ENCODE measurements around the gene KIF26B. TPM values are rescaled to one million over a fixed set of nuclear protein-coding genes. Genes with fewer than 3 reads are reported as not detected.

The KIF26B gene
- total and polyA plus RNA-seq, 2 experiments from 2014 or later, result 0.03 to 0.76 TPM

DNA sequence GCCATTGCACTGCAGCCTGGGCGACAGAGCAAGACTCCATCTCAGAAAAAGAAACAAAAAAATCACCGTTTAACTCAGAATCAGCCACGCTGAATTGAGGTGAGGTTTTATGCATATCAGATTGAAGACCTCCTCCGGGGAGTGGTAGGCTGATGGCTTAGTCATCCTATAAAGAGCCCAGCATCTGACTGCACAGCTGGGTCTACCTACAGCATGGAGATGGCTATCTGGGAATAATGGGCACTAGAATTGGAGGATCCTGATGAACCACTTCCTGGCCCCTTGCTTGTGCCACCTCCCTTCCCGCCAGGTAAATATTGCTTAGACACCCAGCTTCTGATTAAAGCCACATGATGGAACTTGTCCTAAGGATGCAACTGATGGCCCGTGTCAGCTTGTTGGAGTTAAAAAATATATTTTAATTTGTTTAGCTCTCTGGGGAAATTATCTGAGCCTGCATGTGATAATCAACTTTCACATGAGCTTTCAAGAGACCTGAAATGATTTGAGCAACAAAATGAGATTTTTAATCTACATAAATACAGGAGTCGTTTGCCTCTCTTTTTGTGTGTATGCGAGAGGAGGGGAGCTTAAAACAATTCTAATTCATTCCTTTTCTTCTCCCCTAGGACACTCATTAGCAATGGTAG is 157.2 kb downstream of the KIF26B start:
- no peak overlapping the region for H3K4me3 Mint-ChIP-seq

More for the DNA sequence above, 157.2 kb downstream of the KIF26B start:
- H2AFZ ChIP-seq, result no peak overlapping the region
- no peaks in the 10 kb centered on the region for H3K36me3 ChIP-seq (ENCODE audit: insufficient read depth)
- no peaks in the 10 kb centered on the region for H4K20me1 ChIP-seq (replicated peaks; ENCODE audit: insufficient read depth)
- H3K9me2 ChIP-seq (ENCODE audit: insufficient read depth), result no peaks in the 10 kb centered on the region
- Mint-ChIP-seq H3K9me3 (peaks cover 3% of the 10 kb centered on the region; the same call in 1 of the 3 replicates), H3K36me3 (ENCODE audit: low read depth) (no peaks in the 10 kb centered on the region), H3K27ac (no peak overlapping the region), H3K27me3 (ENCODE audit: insufficient read depth, low read depth, poor library complexity) (peaks cover 3% of the 10 kb centered on the region), H3K4me1 (peaks cover 25% of the 10 kb centered on the region)
- no peaks in the 10 kb centered on the region for H3F3A ChIP-seq (replicated peaks; ENCODE audit: low read depth)
- peaks cover 13% of the 10 kb centered on the region; the same call in 1 of the 2 replicates for H3K4me1 ChIP-seq (ENCODE audit: insufficient read depth)
- peak overlapping the region; percentile 8; the same call in 1 of the 2 replicates for H3K4me2 ChIP-seq
- no peaks in the 10 kb centered on the region for H3K79me2 ChIP-seq (replicated peaks; ENCODE audit: insufficient read depth)
- no peak for ATAC-seq
- H3K4me3 ChIP-seq, result no peak overlapping the region
- no peaks in the 10 kb centered on the region for H3K27me3 ChIP-seq (ENCODE audit: insufficient read depth)
- TF ChIP-seq, protein P1, sequence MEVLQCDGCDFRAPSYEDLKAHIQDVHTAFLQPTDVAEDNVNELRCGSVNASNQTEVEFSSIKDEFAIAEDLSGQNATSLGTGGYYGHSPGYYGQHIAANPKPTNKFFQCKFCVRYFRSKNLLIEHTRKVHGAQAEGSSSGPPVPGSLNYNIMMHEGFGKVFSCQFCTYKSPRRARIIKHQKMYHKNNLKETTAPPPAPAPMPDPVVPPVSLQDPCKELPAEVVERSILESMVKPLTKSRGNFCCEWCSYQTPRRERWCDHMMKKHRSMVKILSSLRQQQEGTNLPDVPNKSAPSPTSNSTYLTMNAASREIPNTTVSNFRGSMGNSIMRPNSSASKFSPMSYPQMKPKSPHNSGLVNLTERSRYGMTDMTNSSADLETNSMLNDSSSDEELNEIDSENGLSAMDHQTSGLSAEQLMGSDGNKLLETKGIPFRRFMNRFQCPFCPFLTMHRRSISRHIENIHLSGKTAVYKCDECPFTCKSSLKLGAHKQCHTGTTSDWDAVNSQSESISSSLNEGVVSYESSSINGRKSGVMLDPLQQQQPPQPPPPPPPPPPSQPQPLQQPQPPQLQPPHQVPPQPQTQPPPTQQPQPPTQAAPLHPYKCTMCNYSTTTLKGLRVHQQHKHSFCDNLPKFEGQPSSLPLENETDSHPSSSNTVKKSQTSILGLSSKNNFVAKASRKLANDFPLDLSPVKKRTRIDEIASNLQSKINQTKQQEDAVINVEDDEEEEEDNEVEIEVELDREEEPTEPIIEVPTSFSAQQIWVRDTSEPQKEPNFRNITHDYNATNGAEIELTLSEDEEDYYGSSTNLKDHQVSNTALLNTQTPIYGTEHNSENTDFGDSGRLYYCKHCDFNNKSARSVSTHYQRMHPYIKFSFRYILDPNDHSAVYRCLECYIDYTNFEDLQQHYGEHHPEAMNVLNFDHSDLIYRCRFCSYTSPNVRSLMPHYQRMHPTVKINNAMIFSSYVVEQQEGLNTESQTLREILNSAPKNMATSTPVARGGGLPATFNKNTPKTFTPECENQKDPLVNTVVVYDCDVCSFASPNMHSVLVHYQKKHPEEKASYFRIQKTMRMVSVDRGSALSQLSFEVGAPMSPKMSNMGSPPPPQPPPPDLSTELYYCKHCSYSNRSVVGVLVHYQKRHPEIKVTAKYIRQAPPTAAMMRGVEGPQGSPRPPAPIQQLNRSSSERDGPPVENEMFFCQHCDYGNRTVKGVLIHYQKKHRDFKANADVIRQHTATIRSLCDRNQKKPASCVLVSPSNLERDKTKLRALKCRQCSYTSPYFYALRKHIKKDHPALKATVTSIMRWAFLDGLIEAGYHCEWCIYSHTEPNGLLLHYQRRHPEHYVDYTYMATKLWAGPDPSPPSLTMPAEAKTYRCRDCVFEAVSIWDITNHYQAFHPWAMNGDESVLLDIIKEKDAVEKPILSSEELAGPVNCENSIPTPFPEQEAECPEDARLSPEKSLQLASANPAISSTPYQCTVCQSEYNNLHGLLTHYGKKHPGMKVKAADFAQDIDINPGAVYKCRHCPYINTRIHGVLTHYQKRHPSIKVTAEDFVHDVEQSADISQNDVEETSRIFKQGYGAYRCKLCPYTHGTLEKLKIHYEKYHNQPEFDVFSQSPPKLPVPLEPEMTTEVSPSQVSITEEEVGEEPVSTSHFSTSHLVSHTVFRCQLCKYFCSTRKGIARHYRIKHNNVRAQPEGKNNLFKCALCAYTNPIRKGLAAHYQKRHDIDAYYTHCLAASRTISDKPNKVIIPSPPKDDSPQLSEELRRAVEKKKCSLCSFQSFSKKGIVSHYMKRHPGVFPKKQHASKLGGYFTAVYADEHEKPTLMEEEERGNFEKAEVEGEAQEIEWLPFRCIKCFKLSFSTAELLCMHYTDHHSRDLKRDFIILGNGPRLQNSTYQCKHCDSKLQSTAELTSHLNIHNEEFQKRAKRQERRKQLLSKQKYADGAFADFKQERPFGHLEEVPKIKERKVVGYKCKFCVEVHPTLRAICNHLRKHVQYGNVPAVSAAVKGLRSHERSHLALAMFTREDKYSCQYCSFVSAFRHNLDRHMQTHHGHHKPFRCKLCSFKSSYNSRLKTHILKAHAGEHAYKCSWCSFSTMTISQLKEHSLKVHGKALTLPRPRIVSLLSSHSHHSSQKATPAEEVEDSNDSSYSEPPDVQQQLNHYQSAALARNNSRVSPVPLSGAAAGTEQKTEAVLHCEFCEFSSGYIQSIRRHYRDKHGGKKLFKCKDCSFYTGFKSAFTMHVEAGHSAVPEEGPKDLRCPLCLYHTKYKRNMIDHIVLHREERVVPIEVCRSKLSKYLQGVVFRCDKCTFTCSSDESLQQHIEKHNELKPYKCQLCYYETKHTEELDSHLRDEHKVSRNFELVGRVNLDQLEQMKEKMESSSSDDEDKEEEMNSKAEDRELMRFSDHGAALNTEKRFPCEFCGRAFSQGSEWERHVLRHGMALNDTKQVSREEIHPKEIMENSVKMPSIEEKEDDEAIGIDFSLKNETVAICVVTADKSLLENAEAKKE (CRISPR knock-in tag; IDR thresholded peaks at IDR 0.05), result no peak
- TF ChIP-seq POLR2AphosphoS5 (IDR thresholded peaks at IDR 0.05; ENCODE audit: low read depth), result no peak
- no peak for TF ChIP-seq ZNF114 (CRISPR knock-in tag; IDR thresholded peaks at IDR 0.05)
- no peak for TF ChIP-seq ZNF331 (CRISPR knock-in tag; IDR thresholded peaks at IDR 0.05; ENCODE audit: low read depth)
- TF ChIP-seq, protein P2, sequence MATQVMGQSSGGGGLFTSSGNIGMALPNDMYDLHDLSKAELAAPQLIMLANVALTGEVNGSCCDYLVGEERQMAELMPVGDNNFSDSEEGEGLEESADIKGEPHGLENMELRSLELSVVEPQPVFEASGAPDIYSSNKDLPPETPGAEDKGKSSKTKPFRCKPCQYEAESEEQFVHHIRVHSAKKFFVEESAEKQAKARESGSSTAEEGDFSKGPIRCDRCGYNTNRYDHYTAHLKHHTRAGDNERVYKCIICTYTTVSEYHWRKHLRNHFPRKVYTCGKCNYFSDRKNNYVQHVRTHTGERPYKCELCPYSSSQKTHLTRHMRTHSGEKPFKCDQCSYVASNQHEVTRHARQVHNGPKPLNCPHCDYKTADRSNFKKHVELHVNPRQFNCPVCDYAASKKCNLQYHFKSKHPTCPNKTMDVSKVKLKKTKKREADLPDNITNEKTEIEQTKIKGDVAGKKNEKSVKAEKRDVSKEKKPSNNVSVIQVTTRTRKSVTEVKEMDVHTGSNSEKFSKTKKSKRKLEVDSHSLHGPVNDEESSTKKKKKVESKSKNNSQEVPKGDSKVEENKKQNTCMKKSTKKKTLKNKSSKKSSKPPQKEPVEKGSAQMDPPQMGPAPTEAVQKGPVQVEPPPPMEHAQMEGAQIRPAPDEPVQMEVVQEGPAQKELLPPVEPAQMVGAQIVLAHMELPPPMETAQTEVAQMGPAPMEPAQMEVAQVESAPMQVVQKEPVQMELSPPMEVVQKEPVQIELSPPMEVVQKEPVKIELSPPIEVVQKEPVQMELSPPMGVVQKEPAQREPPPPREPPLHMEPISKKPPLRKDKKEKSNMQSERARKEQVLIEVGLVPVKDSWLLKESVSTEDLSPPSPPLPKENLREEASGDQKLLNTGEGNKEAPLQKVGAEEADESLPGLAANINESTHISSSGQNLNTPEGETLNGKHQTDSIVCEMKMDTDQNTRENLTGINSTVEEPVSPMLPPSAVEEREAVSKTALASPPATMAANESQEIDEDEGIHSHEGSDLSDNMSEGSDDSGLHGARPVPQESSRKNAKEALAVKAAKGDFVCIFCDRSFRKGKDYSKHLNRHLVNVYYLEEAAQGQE (IDR thresholded peaks at IDR 0.05; ENCODE audit: unreplicated experiment), result no peak
- TF ChIP-seq EZH2phosphoT487 (IDR thresholded peaks at IDR 0.05; ENCODE audit: unreplicated experiment), result no peak
- TF ChIP-seq, protein P3, sequence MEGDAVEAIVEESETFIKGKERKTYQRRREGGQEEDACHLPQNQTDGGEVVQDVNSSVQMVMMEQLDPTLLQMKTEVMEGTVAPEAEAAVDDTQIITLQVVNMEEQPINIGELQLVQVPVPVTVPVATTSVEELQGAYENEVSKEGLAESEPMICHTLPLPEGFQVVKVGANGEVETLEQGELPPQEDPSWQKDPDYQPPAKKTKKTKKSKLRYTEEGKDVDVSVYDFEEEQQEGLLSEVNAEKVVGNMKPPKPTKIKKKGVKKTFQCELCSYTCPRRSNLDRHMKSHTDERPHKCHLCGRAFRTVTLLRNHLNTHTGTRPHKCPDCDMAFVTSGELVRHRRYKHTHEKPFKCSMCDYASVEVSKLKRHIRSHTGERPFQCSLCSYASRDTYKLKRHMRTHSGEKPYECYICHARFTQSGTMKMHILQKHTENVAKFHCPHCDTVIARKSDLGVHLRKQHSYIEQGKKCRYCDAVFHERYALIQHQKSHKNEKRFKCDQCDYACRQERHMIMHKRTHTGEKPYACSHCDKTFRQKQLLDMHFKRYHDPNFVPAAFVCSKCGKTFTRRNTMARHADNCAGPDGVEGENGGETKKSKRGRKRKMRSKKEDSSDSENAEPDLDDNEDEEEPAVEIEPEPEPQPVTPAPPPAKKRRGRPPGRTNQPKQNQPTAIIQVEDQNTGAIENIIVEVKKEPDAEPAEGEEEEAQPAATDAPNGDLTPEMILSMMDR (conservative IDR thresholded peaks at IDR 0.05; ENCODE audit: low read depth in 2 of 2), result no peak
- no peak for TF ChIP-seq JUNB (IDR thresholded peaks at IDR 0.05; ENCODE audit: unreplicated experiment)
- TF ChIP-seq EZH2 (IDR thresholded peaks at IDR 0.05; ENCODE audit: low read depth, unreplicated experiment), result no peak
- no peak for TF ChIP-seq STAT1 (IDR thresholded peaks at IDR 0.05; ENCODE audit: unreplicated experiment)
- no peak overlapping the region for H3K27ac ChIP-seq (ENCODE audit: low read depth)
- DNase-seq (ENCODE audit: low spot score), result no peak
